Stimulated activated CD4-positive, alpha-beta T cell treated with anti-CD3 and anti-CD28 coated beads, Interleukin-4, amount 100 ng/mL, for 48 hours (primary cell): ENCODE measurements around the gene C1QTNF4.

Experiments used
- DNase-seq, 2 donors: peaks; one replicate each; pipeline ENCODE4 v3.0.0-alpha.2; 2020; ENCODE audit warnings: low read depth in 2 of 2

Gene C1QTNF4

DNA sequence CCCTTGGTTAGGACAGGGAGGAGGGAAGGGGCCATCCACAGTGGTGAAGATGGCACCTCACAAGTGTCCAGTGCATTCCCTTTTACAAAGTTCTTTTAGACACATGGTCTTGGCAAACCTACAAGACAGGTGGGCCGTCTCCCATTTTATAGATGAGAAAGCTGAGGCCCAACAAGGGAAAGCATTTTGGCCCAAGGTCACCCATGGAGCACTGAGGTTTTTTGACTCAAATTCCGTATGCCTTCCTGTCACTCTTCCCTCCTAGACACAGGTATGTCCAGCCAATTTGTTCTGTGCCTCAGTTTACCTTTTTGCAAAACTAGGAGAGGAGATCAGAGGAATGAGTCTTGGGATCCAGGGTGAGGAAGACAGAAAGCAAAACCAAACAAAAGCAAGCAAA is 1.2 kb downstream of the C1QTNF4 start:
- DNase-seq: no peak

GRCh38 chr11:47592251-47592650 is 2.0 kb downstream of the C1QTNF4 start:
- DNase-seq: no peak

DNA sequence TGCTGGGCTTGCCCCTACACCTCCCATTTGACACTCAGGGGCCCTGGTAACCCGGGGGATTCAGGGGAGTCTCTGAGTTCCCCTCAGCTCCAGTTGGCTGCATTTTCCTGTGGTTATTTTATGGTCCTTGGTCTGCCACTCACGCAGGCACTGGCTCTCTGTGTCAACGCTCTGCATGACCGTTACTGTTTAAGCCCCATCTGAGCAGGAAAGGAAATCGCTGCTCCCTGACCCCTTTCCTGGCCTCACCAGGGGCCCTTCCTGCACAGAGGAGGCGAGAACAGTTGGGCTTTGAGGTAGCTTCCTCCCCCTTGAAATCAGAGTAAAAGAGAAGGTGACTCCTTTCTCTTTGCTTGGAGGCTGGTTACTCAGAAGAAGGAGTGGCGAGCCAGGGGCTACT is 2.4 kb downstream of the C1QTNF4 start:
- no peak for DNase-seq

DNA sequence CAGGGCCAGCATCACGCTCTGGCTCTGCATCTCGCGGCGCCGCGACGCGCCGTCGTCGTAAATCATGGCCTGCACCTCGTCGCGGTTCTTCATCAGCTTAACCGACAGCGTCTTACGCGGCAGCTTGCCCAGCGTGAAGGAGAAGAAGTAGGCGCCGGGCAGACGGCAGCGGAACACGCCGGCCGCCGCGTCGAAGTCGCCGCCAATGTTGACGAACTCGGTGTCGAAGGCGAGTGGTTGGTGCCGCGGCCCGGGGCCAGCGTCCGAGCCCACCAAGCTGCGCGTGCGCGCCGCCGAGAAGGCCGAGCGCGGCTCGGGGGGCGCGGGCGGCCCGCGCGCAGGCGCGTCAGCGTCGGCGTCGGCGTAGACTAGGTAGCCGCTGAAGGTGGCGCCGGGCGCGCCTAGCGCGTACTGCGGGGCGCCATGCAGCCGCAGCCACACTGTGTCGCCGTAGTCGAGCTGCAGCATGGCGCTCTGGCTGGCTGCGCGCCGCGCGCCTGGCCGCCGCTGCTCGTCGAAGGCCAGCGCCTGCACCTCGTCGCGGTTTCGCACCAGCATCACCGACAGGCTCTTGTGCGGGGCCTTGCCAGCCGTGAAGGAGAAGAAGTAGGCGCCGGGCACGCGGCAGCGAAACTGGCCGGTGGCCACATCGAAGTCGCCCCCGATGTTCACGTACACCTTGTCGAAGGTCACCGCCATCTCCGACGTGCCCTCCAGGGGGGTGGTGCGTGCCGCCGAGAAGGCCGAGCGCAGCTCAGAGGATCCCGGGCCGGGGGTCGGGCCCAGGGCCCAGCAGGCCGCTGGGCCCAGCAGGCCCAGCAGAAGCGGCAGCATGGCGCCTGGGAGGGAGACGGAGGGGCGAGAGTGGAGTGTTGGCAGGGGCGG is 4.0 kb downstream of the C1QTNF4 start:
- no peak for DNase-seq

- DNase-seq: no peak
These were observed 4.6 kb downstream of the C1QTNF4 start for GRCh38 chr11:47589584-47589976.

GRCh38 chr11:47589118-47589517 is 5.1 kb downstream of the C1QTNF4 start:
- no peak for DNase-seq

DNA sequence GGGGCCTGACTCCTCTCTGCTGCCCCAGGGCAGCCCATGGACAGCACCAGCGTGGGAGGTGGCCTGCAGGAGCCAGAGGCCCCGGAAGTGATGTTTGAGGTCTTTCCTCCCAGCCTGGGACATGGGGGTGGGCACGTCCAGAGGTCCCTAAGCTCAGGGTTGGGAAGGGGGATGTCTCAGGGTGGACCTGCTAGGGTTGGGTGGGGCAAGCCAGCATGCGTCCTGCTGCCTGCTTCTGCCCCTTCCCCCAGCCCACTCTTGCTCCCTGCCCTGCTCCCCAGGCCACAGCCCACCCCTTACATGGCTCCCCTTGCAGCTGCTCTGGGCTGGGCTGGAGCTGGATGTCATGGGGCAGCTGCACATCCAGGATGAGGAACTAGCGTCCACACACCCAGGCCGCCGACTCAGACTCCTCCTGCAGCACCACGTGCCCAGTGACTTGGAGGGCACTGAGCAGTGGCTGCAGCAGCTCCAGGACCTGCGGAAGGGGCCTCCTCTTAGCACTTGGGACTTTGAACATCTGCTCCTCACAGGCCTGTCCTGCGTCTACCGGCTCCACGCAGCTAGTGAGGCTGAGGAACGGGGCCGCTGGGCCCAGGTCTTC is 6.4 kb downstream of the C1QTNF4 start:
- DNase-seq: no peak

DNA sequence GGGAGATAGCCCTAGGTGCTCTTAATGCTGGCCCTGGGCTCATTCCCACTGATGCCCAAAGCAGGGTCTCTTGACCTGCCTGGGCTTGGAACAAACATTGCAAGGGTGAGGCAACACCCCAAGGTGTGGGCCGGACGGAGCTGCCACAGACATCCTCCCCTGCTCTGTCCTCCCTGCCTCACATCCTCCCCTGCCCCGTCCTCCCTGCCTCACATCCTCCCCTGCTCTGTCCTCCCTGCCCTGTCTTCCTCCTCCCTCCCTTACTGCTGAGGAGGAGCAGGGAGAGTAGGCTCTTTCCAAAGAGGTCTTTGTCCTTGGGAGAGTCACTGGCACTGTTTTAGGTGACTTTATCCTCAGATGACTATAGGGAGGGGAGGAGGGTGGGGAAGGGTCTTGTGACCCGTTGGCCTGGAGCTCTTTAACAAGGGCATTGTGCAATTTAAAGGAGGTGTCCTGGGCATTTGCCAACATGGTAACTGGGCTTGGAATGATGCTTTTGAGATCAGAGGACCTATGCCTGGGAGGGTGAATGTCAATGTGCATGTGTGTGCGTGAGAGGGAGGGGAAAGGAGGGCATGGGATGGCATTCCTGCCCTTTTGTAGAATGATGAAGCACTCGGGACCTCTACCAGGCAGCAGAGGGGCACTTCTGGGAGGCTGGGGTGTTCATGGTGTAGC is 7.0 kb downstream of the C1QTNF4 start:
- DNase-seq: no peak

GRCh38 chr11:47586098-47586855 is 7.9 kb downstream of the C1QTNF4 start, which contains the start of gene FAM180B:
Gene FAM180B, plus strand, starts transcription at chr11:47586678. Its CDS starts 91 bp downstream, at chr11:47586769.
- DNase-seq: no peak

DNA sequence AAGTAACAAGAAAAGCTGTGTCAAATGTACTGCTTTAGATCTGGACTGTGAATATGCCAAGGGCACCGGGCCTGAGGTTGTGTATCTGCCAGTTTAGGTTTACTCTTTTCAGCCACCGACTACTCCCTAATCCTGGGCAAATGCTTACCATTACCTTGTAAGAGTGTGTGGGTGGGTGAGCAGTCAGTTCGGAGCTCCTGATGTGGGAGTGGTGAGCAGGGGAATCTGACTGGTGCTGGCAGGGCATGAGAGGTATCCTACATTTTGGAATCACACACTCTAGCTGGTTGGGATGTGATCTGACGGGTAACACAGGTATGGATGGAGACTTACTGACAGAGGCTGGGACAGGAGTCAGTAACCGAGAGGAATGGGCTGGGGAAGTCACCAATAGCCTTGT is 10.4 kb downstream of the C1QTNF4 start:
- DNase-seq: no peak

GRCh38 chr11:47578524-47579494 is 15.4 kb downstream of the C1QTNF4 start, which contains the start of the genes KBTBD4 and NDUFS3:
Gene KBTBD4, minus strand, starts transcription at chr11:47578970. Its CDS starts 19 bp downstream, at chr11:47578951.
Gene NDUFS3, plus strand, starts transcription at chr11:47579074. Its CDS starts 18 bp downstream, at chr11:47579092.
- peak; percentile 82 to 84 for DNase-seq

DNA sequence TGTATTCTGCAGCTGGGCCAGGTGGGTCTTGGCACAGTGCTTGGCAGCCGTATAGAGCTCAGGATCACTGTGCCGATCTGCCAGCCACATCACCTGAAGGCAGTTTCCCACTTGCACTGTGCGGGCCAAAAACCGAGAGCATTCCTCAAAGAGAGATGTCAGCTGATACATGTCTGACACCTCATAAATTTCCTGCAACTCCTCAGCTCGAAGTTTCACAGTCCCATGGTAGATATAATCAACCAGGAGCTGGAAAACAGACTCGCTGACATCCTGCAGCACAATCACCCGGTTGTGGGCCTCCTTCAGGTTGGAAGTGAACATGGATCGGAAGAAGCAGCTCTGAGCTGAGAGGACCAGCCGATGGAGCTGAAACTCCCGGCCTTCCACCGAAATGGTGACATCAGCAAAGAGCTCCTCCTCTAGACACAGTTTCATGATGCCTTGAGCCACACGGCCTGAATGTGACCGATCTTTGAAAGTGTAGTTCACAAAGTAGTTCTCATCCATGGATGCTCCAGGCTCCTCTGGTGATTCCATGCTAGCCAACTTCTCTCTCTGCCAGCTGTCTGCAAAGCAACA is 16.7 kb downstream of the C1QTNF4 start:
- DNase-seq: no peak

- DNase-seq: no peak
These were observed 20.9 kb downstream of the C1QTNF4 start for GRCh38 chr11:47573321-47573720.

GRCh38 chr11:47572715-47573255 is 21.4 kb downstream of the C1QTNF4 start:
- DNase-seq: no peak

GRCh38 chr11:47571895-47572294 is 22.3 kb downstream of the C1QTNF4 start:
- DNase-seq: no peak

GRCh38 chr11:47571357-47571729 is 22.9 kb downstream of the C1QTNF4 start:
- no peak for DNase-seq

DNA sequence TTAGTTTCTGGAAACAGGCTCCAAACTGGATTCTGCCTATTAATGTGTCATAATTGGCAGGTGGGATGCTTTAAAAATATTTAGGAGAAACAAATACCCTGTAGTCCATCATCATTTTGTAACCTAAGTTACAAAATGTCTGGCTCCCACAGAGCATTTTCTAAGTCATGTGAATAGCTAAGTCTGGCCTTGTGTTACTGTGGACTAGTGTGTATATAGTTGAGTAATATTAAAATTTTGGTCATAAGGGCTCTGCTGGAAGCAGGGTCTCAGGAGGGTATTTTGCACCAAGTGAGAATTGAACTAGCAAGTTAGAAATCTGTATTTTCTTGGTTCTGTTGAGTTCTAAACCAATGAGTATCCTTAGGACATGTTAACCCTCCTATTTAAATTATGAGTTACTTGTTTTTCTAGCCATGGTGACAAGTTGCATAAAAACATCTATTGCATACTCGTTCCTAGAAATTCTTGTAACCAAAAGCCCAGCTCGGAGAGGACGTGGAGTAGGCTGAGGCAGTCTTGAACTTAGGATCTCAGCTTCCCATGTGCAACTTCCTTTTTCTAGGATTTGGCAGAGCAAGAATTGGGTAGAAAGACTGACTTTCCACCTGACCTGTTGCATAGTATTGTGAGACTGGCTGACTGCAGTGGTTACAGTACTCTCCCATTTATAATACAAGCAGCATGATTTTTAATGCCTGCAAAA is 23.4 kb downstream of the C1QTNF4 start:
- DNase-seq: no peak

DNA sequence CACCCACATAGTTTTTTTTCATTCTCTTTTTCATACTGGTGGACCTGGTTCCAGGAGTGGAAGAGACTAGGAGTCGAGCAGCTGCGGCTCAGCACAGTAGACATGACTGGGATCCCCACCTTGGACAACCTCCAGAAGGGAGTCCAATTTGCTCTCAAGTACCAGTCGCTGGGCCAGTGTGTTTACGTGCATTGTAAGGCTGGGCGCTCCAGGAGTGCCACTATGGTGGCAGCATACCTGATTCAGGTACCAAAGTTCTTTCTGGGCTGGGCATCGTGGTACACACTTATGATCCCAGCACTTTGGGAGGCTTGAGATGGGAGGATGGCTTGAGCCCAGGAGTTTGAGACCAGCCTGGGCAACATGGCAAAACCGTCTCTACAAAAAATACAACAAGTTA is 24.6 kb downstream of the C1QTNF4 start:
- DNase-seq: no peak

DNA sequence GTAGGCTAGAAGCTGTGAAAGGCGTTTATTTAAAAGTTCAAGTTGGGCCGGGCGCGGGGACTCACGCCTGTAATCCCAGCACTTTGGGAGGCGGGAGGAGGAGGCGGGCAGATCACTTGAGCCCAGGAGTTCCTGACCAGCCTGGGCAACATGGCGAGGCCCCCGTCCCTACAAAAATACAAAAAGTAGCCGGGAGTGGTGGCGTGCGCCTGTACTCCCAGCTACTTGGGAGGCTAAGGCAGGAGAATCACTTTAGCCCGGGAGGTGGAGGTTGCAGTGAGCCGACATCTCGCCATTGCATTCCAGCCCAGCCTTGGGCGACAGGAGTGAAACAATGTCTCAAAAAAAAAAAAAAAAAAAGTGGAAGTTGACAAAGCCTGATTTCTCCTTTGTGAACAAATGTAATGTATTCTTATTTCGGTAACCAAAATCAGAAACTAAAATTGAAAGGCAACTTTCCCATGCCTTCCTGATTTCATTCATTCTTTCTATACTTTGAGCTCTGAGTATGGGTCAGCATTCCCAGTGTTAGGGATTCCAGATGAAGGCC is 28.0 kb downstream of the C1QTNF4 start:
- no peak for DNase-seq
